HepG2 (cell line): ENCODE results near the gene WNK4. TPM values are rescaled to one million over a fixed set of nuclear protein-coding genes. Genes with fewer than 3 reads are reported as not detected.

ENCODE experiments used
- DMTF1 ChIP-seq: sonication (generic); formaldehyde crosslinking; IDR thresholded peaks from 2 replicates; pipeline ENCODE4 v1.4.0; 2020; ENCODE audit warnings: mild to moderate bottlenecking, missing genetic modification reagents
- FIP1L1 ChIP-seq: fragments of 200-400 bp; formaldehyde crosslinking; IDR thresholded peaks from 2 replicates; pipeline ENCODE4 v1.6.1; 2018; ENCODE audit warnings: low read depth, mild to moderate bottlenecking, low read length, moderate library complexity, borderline replicate concordance; ENCODE audit not compliant: insufficient read depth
- FOXA1 ChIP-seq, 2 experiments: fragments of 450-650 bp in 1 of 2; sonication (generic) in 1 of 2; formaldehyde crosslinking in 1 of 2; IDR thresholded peaks; 2 replicates each; pipeline versions ENCODE4 v1.4.0 to v1.6.1; 2016 to 2020; ENCODE audit warnings: missing genetic modification reagents in 1 of 2
- HNRNPH1 ChIP-seq: fragments of 200-400 bp; formaldehyde crosslinking; optimal IDR thresholded peaks from 2 replicates; pipeline ENCODE3; 2017; ENCODE audit warnings: mild to moderate bottlenecking, low read depth, low read length
- MXD1 ChIP-seq: sonication (generic); formaldehyde crosslinking; IDR thresholded peaks from 2 replicates; pipeline ENCODE4 v1.4.0; 2020; ENCODE audit warnings: mild to moderate bottlenecking, missing genetic modification reagents
- NCOR1 ChIP-seq: fragments of 200-600 bp; sonication (generic); IDR thresholded peaks from 2 replicates; pipeline ENCODE4 v1.7.0; 2017; ENCODE audit warnings: antibody characterized with exemption, low read length, borderline replicate concordance
- PHF8 ChIP-seq: sonication (generic); formaldehyde crosslinking; IDR thresholded peaks from 2 replicates; pipeline ENCODE4 v1.5.0; 2020; ENCODE audit warnings: missing genetic modification reagents
- SKIL ChIP-seq: sonication (generic); formaldehyde crosslinking; IDR thresholded peaks from 2 replicates; pipeline ENCODE4 v1.8.0; 2022; ENCODE audit warnings: missing genetic modification reagents, mild to moderate bottlenecking, moderate library complexity, borderline replicate concordance
- SRSF1 ChIP-seq: fragments of 200-400 bp; formaldehyde crosslinking; optimal IDR thresholded peaks from 2 replicates; pipeline ENCODE3; 2017; ENCODE audit warnings: mild to moderate bottlenecking, low read depth, low read length, moderate library complexity
- TBX3 ChIP-seq: fragments of 450-650 bp; IDR thresholded peaks from 2 replicates; pipeline ENCODE4 v1.6.1; 2017; ENCODE audit warnings: antibody characterized with exemption, mild to moderate bottlenecking, inconsistent platforms, borderline replicate concordance
- TEAD3 ChIP-seq: optimal IDR thresholded peaks from 2 replicates; pipeline ENCODE3; 2016; ENCODE audit warnings: borderline replicate concordance
- ZBTB43 ChIP-seq: sonication (generic); formaldehyde crosslinking; conservative IDR thresholded peaks from 2 replicates; pipeline ENCODE4 v1.4.0; 2020; ENCODE audit warnings: missing genetic modification reagents
- ZBTB49 ChIP-seq: sonication (generic); formaldehyde crosslinking; IDR thresholded peaks from 2 replicates; pipeline ENCODE4 v1.4.0; 2020; ENCODE audit warnings: missing genetic modification reagents, borderline replicate concordance
- ZFP91 ChIP-seq: sonication (generic); formaldehyde crosslinking; IDR thresholded peaks from 2 replicates; pipeline ENCODE4 v1.9.0; 2022; ENCODE audit warnings: missing genetic modification reagents, mild to moderate bottlenecking, borderline replicate concordance
- ZKSCAN1 ChIP-seq: fragments of 150-350 bp; IDR thresholded peaks from 2 replicates; pipeline ENCODE4 v1.6.1; 2014; ENCODE audit warnings: low read length
- ZNF264 ChIP-seq: sonication (generic); formaldehyde crosslinking; IDR thresholded peaks from 2 replicates; pipeline ENCODE4 v1.4.0; 2020; ENCODE audit warnings: missing genetic modification reagents
- ZNF850 ChIP-seq: sonication (generic); formaldehyde crosslinking; conservative IDR thresholded peaks from 2 replicates; pipeline ENCODE4 v1.9.0; 2021; ENCODE audit warnings: mild to moderate bottlenecking, missing genetic modification reagents
- polyA plus RNA-seq, 8 experiments: library from polyadenylated mRNA; depleted of rRNA in 3 of 8; stranded (reverse) in 7 of 8; unstranded in 1 of 8; fragments of >200 nt; fragmentation: Illumina TruSeq in 4 of 8; extraction: Trizol in 4 of 8; gene quantifications; 2 replicates each; pipeline versions ENCODE4 v1.2.1 to v1.2.3, GENCODE V29; 2011 to 2016; ENCODE audit warnings: low read depth in 4 of 8, missing spikeins in 1 of 8, mixed read lengths in 1 of 8; ENCODE audit not compliant: insufficient read depth in 1 of 8
- total RNA-seq, 5 experiments: library from RNA; depleted of rRNA; stranded (reverse); fragments of >200 nt; fragmentation: Illumina TruSeq; extraction: Trizol; gene quantifications; 2 replicates each; pipeline ENCODE4 v1.2.3, GENCODE V29; 2016; ENCODE audit warnings: low read depth in 1 of 5

Gene WNK4
- total and polyA plus RNA-seq, 2 of the 13 experiments (the other 11 are each of a cell fraction or from before 2014, with no cell fraction given): 2.7 to 13.7 TPM

GRCh38 chr17:42779936-42780850 lies at the start of gene WNK4 (continued):
- TF ChIP-seq ZBTB43 (CRISPR knock-in tag) (no peak), PHF8 (CRISPR knock-in tag) (peak; percentile 62; the same call in 1 of the 2 replicates), FOXA1 (IDR thresholded peaks at IDR 0.05) (no peak), FOXA1 (CRISPR knock-in tag; IDR thresholded peaks at IDR 0.05) (peak; percentile 70; the same call in 1 of the 2 replicates), ZBTB49 (CRISPR knock-in tag) (no peak), SKIL (CRISPR knock-in tag) (peak; percentile 91), SRSF1 (peak; percentile 33), MXD1 (CRISPR knock-in tag) (no peak), ZKSCAN1 (no peak), FIP1L1 (no peak), HNRNPH1 (peak; percentile 60), ZNF264 (CRISPR knock-in tag) (no peak; the same call in 1 of the 2 replicates), NCOR1 (peak; percentile 88), ZFP91 (CRISPR knock-in tag) (no peak; the same call in none of the 2 replicates), DMTF1 (no peak), ZNF850 (peak; percentile 79; the same call in 1 of the 2 replicates), TEAD3 (CRISPR knock-in tag) (peak; percentile 43), TBX3 (no peak)
